ENCODE measurements around the gene DHRS2.
"Not testable (repeated sequence)": the region's sequence is repeated elsewhere in the genome, so short reads cannot be mapped to it uniquely, and the experiment has no call there.

Gene DHRS2

DNA sequence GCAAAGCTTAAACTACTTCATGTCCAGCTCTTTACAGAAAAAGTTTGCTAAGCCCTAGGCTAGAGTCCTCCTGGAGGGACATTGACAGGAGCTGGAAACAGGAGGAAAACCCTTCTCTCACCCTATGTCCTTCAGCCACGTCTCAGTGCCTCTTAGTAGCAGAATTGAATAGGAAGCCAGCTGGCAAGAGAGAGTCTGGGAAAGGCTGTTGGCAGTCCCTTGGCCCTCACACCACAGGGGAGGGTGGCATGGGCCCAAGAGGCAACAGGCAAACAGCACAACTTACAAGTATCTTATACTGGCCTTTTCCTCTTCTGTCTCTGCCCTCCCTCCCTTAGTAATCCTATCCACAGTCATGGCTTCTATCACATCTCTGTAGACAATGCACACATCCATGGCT, 27.7 kb upstream of the DHRS2 start:
- Mint-ChIP-seq H3K27ac (no peak overlapping the region), H3K4me1 (peaks cover 48% of the 10 kb centered on the region), H3K27me3 (no peaks in the 10 kb centered on the region)

DNA sequence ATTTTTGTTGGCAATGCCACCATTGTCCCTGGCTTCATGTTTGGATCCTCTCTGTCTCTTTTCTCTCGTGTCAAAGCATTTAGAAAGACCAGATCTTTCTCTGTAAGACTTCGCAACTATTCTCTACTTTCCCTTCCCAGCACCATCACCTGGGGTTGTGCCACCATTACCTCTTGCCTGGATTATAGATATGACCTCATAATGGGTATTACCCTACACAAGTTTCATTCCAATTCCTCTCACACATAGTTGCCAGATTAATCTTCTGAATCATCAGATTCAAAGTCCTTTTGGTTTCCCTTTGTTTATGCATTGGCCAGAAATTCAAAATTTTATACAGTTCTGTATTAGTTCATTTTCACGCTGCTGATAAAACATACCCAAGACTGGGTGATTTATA, 27.2 kb upstream of the DHRS2 start:
- H3K4me3 Mint-ChIP-seq = peak overlapping the region in 1 of 2 donors; percentile 5
- no peaks in the 10 kb centered on the region for H3K27me3 Mint-ChIP-seq
- DNase-seq (no peak), ATAC-seq (no peak)
- H3K9me3 Mint-ChIP-seq = peaks cover 7 to 9% of the 10 kb centered on the region in 2 donors
- H3K27ac Mint-ChIP-seq = peak overlapping the region in 1 of 2 donors; percentile 1
- H3K4me1 Mint-ChIP-seq = peaks cover 51% of the 10 kb centered on the region

More for the DNA sequence above, 27.7 kb upstream of the DHRS2 start:
- Mint-ChIP-seq H3K4me3 (no peak overlapping the region), H3K9me3 (peaks cover 7 to 9% of the 10 kb centered on the region in 2 donors)
- DNase-seq (no peak), ATAC-seq (no peak)

DNA sequence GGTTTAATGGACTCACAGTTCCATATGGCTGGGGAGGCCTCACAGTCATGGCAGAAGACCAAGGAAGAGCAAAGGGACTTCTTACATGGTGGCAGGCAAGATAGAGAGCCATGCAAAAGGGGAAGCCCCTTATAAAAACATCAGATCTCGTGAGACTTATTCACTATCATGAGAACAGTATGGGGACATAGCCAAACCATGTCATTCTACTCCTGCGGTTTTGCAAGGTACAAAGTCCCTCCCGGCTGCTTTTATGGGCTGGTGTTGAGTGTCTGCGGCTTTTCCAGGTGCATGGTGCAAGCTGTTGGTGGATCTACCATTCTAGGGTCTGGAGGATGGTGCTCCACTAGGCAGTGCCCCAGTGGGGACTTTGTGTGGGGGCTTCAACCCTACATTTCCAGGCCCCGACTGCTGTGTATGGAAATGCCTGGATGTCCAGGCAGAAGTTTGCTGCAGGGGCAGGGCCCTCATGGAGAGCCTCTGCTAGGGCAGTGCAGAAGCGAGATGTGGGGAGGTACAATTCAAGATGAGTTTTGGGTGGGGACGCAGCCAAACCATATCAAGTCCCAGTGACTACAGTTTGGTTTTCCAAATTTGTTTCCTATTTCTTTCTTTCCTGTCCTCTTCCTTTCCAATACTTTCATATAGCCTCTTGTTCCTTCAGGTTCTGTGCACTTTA, 26.6 kb upstream of the DHRS2 start:
- not testable (repeated sequence) for H3K27me3 Mint-ChIP-seq, ATAC-seq, DNase-seq, H3K9me3 Mint-ChIP-seq
- Mint-ChIP-seq H3K27ac (peak overlapping the region in 1 of 2 donors; percentile 30), H3K4me3 (peak overlapping the region in 1 of 2 donors; percentile 5), H3K4me1 (peaks cover 57% of the 10 kb centered on the region)

DNA sequence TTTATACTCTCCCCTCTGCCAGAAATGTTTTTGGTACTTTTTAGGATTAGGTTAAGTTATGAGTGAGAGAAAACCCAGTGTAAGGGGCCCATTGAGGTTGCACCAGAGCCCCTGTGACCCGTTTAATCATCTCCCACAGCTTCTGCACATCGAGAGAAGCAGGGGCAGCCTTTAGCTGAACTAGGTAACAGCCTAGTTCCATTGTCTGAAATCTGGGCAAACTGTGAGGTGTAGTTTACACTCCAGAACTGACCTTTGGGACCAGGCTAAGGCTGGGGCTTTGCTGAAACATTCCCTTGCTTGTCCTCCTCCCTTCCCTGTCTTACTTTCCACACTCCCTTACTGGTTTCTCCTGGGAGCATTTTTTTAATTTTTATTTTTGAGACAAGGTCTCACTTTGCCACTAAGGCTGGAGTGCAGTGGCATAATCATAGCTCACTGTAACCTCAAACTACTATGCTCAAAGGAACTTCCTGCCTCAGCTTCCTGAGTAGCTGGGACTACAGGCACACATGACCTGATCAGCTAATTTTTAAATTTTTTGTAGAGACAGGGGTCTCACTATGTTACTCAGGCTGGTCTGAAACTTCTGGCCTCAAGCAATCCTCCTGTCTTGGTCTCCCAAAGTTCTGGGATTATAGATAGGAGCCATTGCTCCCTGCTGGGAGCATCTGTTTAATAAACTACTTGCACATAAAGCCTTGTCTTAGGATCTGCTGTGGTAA, 25.9 kb upstream of the DHRS2 start:
- Mint-ChIP-seq H3K4me1 (peaks cover 55% of the 10 kb centered on the region), H3K27me3 (no peaks in the 10 kb centered on the region), H3K4me3 (peak overlapping the region; percentile 27 to 28), H3K9me3 (peaks cover 7 to 9% of the 10 kb centered on the region in 2 donors), H3K27ac (peak overlapping the region; percentile 88)
- no peak for DNase-seq
- no peak for ATAC-seq

DNA sequence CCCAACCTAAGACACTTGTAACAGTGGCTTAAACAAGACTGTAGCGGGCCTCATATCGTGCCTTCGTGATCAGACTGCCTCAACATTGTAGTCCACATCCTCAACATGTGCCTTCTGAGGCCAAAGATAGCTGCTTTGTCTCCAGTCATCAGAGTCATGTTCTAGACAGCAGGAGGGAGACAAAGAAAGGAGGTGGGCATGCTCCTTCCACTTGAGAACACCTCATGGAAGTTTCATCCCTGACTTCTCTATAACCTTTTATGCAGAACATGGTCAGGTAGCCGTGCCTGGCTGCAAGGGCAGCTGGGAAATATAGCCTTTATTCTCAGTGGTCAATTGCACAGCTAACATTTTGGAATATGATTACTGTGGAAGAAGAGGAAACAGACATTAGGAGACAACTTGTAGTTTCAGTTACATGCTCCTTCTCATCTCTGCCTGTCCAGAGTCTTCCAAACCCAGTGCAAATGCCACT, 25.3 kb upstream of the DHRS2 start:
- Mint-ChIP-seq H3K27ac (peak overlapping the region in 1 of 2 donors; percentile 10), H3K4me3 (no peak overlapping the region), H3K9me3 (peaks cover 7 to 9% of the 10 kb centered on the region in 2 donors), H3K4me1 (peaks cover 49% of the 10 kb centered on the region), H3K27me3 (no peaks in the 10 kb centered on the region)
- no peak for DNase-seq
- ATAC-seq = no peak

DNA sequence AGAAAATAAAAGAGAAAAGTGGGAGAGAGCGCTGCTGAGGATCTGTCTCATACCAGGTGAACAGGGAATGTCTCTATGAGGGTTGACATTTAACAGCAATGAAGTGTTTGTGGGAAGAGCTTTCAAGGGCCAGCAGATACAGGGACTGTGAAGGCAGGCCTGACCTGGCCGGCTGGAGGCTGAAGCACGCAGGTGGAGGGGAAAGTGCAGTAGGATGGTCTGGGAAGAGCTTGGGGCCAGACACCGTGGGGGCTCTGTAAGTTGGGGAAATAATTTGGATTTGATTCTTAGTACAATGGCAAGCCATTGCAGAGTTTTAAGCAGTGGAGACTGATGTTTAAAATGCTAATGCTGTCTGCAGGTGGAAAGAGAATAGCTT, 23.8 kb upstream of the DHRS2 start:
- no peaks in the 10 kb centered on the region for H3K27me3 Mint-ChIP-seq
- ATAC-seq = no peak
- H3K27ac Mint-ChIP-seq = no peak overlapping the region

DNA sequence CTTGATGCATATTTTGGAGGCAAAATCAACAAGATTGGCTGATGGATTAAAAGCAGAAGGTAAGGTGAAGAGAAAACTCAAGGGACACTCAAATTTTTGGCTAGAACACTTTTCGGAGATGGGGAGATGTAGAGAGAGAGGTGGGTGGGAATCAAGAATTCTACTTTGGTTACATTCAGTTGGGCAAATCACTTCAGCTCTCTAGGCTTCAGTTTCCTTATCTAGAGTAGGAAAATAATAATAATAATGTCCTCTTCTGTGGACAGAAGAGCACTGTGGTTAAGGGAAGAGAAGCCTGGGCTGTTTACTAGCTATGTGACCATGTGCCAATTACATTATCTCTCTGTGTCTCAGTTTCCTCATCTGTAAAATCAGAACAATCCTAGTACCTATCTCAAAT, 23.4 kb upstream of the DHRS2 start:
- Mint-ChIP-seq H3K9me3 (peaks cover 7 to 9% of the 10 kb centered on the region in 2 donors), H3K4me1 (peaks cover 32% of the 10 kb centered on the region), H3K4me3 (no peak overlapping the region), H3K27ac (peak overlapping the region in 1 of 2 donors; percentile 49), H3K27me3 (no peaks in the 10 kb centered on the region)
- ATAC-seq (no peak), DNase-seq (no peak)

More for the DNA sequence above, 23.8 kb upstream of the DHRS2 start:
- Mint-ChIP-seq H3K4me1 (peaks cover 34% of the 10 kb centered on the region), H3K9me3 (peaks cover 7 to 9% of the 10 kb centered on the region in 2 donors), H3K4me3 (no peak overlapping the region)
- DNase-seq = no peak

DNA sequence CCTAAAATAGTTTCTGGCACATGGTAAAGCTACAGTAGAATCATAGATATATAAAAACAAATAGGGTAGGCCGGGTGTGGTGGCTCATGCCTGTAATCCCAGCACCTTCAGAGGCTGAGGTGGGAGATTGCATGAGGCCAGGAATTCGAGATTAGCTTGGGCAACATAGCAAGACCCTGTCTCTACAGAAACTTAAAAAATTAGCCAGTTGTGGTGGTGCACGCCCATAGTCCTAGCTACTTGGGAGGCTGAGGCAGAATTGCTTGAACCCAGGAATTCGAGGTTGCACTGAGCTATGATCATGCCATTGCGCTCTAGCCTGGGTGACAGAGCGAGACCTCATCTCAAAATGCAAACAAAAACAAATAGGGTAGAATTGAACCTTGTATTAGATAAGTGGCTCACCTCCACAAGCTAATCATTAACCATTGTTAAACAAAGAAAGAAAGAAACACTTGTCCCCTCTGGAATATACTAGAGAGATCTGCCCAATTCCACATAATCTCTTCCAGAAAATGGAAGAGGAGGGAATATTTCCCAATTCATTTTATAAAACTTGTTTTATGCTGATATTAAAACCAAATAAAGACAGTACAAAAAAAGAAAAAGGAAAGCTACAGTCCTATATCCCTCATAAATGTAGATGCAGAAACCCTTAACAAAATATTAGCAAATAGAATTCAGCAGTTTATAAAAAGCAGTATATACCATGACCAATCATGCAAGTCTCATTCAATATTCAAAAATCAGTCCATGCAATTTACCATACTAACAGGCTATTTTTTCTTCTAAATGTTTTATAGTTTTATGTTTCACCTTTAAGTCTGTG, 22.7 kb upstream of the DHRS2 start:
- H3K4me1 Mint-ChIP-seq = peaks cover 35% of the 10 kb centered on the region
- no peak for ATAC-seq
- H3K9me3 Mint-ChIP-seq = peaks cover 7 to 9% of the 10 kb centered on the region in 2 donors
- no peak for DNase-seq
- H3K27ac Mint-ChIP-seq = peak overlapping the region in 1 of 2 donors; percentile 49
- H3K27me3 Mint-ChIP-seq = no peaks in the 10 kb centered on the region
- H3K4me3 Mint-ChIP-seq = no peak overlapping the region

DNA sequence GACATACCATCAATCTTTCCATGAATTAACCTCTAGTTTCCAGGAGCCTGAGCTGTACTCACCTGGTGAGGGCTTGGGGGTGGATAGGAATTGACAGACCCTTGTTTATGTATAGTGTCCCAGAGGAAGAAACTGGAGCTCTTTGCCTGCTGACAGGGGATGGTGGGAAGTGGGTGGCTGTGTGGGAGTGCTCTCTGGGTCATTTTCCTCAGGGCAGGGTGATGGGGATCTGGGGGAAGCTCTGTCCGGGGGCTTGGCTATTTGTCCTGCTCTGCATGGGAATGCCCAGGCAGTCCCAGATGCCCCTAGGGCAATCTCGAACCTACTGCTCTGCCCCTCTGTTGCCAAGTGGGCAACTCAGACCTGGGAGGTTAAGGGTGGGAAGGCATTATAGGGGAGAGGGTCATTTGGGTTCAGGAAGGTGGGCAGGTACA, 21.8 kb upstream of the DHRS2 start:
- Mint-ChIP-seq H3K4me3 (no peak overlapping the region), H3K27ac (peak overlapping the region in 1 of 2 donors; percentile 29)

DNA sequence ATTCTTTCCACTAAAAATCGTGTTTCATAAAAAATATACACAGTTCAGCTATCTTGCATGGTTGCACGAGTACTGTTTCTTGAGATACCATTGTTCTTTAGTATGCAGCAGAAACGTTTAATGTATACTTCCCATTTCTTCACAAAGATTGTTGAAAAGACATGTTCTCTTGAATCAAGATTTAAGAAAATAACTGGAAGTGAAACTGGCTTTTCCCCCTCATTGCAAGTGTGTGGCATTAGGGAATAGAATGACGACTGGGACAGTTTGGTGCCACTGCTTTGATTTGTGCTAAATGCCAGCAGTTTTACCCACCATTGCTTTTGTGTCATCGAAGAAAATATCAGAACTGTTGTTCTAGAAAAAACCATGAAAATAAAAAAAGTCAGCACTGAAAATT, 20.3 kb upstream of the DHRS2 start:
- no peak overlapping the region for H3K27ac Mint-ChIP-seq
- no peaks in the 10 kb centered on the region for H3K9me3 Mint-ChIP-seq
- no peaks in the 10 kb centered on the region for H3K27me3 Mint-ChIP-seq
- H3K4me3 Mint-ChIP-seq = no peak overlapping the region
- DNase-seq (no peak), ATAC-seq (no peak)
- H3K4me1 Mint-ChIP-seq = peaks cover 25% of the 10 kb centered on the region

More for the DNA sequence above, 21.8 kb upstream of the DHRS2 start:
- Mint-ChIP-seq H3K27me3 (no peaks in the 10 kb centered on the region), H3K9me3 (no peaks in the 10 kb centered on the region), H3K4me1 (peaks cover 35% of the 10 kb centered on the region)
- DNase-seq (no peak), ATAC-seq (no peak)

DNA sequence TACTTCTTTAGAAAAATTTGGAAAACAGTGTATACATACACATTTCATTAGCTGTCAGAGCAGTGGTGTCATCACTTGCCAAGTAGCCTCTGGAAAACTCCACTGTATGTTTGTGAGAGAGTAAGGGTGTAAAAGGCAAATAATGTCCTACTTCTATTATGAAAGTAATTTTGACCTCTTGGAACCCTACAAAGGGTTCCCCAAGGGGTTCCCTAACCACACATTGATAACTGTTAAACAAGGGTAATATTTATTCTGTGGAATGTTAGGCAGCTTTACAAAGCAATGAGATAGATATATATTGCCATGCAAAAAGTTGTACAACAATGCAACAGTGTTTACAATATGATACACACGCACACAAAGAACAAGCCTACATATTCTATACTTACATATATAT, 18.6 kb upstream of the DHRS2 start:
- peaks cover 25% of the 10 kb centered on the region for H3K4me1 Mint-ChIP-seq

DNA sequence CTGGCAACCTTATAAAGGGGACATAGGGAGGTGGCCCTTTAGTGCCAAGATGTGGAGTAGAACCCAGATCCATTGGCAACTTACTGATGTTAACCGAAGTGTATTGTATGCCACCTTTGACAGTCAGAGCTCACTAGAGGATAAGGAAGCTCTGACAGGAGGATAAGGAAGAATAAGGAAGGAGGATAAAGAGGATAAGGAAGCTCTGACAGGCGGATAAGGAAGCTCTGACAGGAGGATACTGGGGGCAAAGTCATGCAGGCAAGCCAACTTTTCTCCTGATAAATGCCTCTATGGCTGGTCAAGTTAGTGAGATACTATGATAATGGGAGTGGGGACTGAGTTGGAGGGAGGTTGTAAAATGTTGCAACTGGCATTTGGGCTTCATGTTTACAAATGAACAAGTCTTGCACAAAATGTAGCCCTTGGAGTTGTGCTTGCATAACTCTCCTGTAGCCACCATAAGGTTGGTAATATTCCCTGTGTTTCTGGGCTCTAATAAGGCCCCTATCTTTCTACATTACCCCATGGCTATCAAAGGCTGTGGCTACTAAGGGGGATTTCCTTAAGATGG, 17.7 kb upstream of the DHRS2 start:
- no peaks in the 10 kb centered on the region for H3K27me3 Mint-ChIP-seq
- H3K4me1 Mint-ChIP-seq = peaks cover 25% of the 10 kb centered on the region
- DNase-seq (no peak), ATAC-seq (no peak)
- no peak overlapping the region for H3K4me3 Mint-ChIP-seq
- no peak overlapping the region for H3K27ac Mint-ChIP-seq
- H3K9me3 Mint-ChIP-seq = no peaks in the 10 kb centered on the region

More for the DNA sequence above, 18.6 kb upstream of the DHRS2 start:
- no peak for DNase-seq
- Mint-ChIP-seq H3K27me3 (no peaks in the 10 kb centered on the region), H3K4me3 (no peak overlapping the region), H3K9me3 (no peaks in the 10 kb centered on the region), H3K27ac (no peak overlapping the region)
- no peak for ATAC-seq

DNA sequence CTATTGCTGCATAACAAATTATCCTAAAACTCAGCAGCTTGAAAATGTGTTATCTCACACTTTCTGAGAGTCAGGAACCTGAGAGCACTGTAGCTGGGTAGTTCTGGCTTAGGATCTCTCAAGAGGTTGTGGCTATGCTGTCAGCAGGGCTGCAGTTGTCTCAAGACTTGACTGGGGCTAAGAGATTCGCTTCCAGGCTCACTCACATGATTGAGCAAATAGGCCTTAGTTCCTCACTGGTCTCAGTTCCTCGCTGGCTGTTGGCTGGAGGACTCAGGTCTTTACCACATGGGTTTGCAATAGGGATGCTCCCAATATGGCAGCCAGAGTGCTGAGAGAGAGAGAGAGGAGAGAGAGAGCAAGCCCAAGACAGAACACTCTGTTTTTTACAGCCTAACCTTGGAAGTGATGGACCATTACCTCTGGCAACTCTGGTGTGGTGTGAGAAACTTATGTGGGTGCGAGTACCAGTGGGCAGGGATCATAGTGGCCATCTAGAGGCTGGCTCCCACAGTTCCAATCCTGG, 15.9 kb upstream of the DHRS2 start:
- Mint-ChIP-seq H3K27ac (peak overlapping the region in 1 of 2 donors; percentile 16), H3K27me3 (no peaks in the 10 kb centered on the region), H3K9me3 (peaks cover 11 to 12% of the 10 kb centered on the region in 2 donors), H3K4me3 (no peak overlapping the region), H3K4me1 (peaks cover 15% of the 10 kb centered on the region)
- DNase-seq = no peak
- ATAC-seq = no peak

DNA sequence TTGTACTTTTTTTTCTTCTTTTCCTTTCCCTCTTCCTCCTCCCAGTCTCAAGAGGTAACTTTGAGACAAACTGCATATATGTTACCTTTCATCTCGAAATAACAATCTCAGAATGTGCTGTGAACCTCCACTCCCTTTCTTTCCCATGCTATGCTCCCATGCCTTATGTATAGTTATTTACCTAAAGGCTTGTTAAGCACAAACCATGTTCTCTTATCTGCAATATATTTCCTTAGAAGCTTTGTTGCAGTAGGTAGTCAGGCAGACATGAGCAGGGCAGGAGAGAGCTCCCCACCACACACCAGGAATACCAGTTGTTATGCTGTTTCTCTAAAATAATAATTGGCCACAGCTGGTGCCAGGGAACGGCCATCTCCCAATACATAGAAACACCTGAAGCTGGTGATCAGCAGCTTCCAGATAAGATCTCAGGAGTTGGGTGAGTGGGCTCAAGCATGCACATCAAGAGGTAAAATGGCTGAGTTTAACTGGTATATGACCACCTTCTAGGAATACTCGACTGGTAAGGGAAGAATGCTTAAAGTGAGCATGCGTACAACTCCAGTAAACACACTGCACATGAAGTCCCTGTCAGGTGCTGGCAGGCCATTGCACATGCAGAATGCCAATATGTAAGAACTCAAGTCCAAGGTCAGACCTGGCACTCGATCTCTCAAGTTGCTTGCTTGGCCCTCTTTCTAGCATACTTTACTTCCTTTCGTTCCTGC, 14.8 kb upstream of the DHRS2 start:
- Mint-ChIP-seq H3K4me3 (no peak overlapping the region), H3K27me3 (no peaks in the 10 kb centered on the region), H3K9me3 (peaks cover 12% of the 10 kb centered on the region in 2 donors), H3K4me1 (peaks cover 15% of the 10 kb centered on the region), H3K27ac (no peak overlapping the region)
- ATAC-seq (no peak), DNase-seq (no peak)
